EH (cell line): ENCODE measurements around the gene RPL13A.
"Not testable (repeated sequence)": the region's sequence is repeated elsewhere in the genome, so short reads cannot be mapped to it uniquely, and the experiment has no call there.

ENCODE experiments used
- DNase-seq: peaks from one replicate; pipeline ENCODE4 v3.0.0-alpha.2; 2015; ENCODE audit warnings: low read depth

RPL13A gene

GRCh38 chr19:49487277-49488045, at the start of gene RPL13A:
RPL13A (plus strand) TSS chr19:49487608; CDS start chr19:49487630, 22 bp downstream.
- DNase-seq = peak; percentile 99

DNA sequence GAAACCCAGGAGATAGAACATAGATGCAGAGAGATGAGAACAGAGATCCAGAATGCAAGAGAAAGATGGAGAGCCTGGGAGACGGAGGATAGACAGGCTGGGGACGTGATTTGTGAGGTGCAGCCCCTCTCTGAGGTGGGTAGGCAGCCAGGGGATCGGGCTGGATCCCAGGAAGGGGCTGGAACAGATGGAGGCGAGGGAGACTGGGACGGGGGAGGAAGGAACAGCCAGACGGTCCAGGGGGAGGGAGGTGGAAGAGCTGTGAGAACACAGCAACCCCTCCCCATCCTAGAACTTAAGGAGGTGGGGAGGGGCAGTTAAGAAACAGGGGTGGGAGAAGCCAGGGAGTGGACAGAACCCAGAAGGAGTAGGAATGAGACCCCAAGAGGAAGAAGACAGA, 49.1 kb upstream of the RPL13A start:
- no peak for DNase-seq

DNA sequence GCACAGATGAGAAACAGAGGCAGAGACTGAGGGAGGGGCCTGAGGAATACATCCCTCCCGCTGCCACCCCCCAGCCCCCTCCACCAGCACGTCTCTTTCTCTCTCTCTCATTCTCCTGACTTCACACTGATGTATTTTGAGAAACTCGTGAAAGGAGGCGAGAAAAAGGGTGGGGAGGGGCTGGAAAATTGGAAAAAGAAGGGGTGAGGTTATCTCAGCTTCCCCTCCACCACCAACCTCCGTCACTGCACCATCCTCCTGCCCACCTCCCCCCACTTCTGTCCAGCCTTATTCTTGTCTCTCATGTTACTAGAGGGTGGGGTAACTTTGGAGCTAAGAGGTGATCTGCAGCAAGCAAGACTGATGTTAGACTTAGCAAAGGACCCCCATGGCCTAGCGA, 47.6 kb upstream of the RPL13A start:
- no peak for DNase-seq

- no peak for DNase-seq
These were observed 46.8 kb upstream of the RPL13A start for GRCh38 chr19:49440439-49441209.

GRCh38 chr19:49441210-49441959, 46.0 kb upstream of the RPL13A start, which contains the start of gene SLC17A7:
SLC17A7 (minus strand) TSS chr19:49441527; CDS start chr19:49441379, 148 bp downstream.
- DNase-seq = peak; percentile 28

GRCh38 chr19:49441960-49442350, 45.5 kb upstream of the RPL13A start:
- DNase-seq = no peak

GRCh38 chr19:49442354-49442753, 45.1 kb upstream of the RPL13A start:
- DNase-seq = peak; percentile 11

DNA sequence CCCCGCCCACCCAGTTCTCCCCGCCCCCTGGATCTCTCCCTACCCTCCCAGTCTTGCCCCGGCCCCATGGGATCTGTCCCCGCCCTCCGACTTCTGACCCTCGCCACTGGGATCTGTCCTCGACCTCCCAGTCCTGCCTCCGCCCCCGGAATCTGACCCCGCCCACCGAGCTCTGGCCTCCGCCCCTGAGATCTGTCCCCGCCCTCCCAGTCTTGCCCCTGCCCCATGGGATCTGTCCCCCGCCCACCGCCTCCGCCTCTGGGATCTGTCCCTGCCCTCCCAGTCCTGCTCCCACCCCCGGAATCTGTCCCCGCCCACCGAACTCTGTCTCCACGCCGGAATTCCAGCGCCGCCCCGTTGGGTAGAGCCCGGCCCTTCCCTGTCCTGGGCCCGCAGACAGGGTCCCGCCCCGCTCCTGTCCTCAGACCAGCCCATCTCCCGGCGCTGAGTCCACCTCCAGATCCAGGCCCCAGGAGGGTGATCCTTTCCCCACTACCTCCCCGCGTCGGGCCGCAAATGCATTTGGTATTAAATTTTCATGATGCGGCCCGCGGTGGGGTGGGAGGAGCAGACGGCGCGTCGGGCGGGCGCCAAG, 44.5 kb upstream of the RPL13A start:
- DNase-seq = peak; percentile 91

GRCh38 chr19:49443366-49444099, 43.9 kb upstream of the RPL13A start:
- peak; percentile 94 for DNase-seq

DNA sequence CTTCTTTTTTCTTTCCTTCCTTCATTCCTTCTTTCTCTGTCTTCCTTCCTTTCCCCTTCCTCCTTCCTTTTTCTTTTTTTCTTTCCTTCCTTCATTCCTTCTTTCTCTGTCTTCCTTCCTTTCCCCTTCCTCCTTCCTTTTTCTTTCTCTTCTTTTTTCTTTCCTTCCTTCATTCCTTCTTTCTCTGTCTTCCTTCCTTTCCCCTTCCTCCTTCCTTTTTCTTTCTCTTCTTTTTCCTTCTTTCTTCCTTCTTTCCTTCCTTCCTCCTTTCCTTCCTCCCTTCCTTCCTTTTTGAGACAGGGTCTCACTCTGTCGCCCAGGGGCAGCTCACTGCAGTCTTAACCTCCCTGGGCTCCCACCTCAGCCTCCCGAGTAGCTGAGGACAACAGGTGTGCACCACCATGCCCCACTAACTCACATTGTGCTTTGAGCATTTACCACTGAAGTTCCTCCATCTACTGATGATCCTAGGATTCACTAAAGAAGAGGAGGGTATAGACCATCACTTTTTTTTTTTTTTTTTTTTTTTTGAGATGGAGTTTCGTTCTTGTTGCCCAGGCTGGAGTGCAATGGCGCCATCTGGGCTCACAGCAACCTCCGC, 43.2 kb upstream of the RPL13A start:
- DNase-seq = not testable (repeated sequence)

- no peak for DNase-seq
These were observed 41.4 kb upstream of the RPL13A start for GRCh38 chr19:49445997-49446396.

DNA sequence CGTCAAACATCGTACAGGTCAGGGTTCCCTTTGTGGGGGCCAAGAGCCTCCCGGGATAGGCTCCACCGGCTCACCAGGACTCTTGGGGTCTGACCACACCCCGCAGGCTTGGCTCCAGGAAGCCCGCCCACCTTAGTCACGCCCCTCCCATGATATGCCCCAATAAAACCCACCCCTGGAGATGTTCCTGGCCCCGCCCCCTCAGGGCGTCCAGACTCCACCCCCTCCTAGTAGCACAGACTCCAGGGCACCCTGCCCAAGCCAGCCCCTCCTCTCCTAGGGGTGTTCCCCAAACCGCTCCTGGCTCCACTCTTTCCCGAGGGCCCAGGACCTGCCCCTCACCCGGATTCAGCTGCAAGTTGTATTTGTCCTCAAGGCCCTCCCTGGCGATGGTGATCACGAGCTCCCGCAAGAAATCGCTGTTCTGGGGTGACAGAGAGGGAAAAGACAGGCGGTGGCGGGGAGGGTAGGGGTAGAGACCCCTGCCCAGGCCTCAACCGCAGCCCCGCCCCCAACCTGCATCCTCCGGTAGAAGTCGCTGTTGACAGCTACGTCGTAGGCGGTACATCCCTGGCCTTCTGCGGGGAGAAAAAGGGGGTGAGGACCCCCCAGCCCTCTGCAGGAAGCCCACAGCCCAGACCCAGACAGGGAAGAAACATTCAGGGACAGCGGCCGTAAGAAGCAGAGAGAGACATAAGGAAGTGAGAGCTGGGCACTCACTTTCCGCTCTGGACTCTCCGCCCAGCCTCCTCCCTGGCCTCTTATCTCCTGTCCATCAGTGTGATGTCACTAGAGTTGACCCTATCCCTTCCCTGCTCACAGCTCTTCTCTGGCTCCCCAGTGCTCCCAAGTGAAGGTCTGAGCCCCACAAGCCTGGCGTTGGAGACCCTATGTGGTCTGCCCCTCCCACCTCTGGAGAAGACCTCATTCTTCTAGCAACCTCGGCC, 39.6 kb upstream of the RPL13A start:
- DNase-seq = peak; percentile 49

DNA sequence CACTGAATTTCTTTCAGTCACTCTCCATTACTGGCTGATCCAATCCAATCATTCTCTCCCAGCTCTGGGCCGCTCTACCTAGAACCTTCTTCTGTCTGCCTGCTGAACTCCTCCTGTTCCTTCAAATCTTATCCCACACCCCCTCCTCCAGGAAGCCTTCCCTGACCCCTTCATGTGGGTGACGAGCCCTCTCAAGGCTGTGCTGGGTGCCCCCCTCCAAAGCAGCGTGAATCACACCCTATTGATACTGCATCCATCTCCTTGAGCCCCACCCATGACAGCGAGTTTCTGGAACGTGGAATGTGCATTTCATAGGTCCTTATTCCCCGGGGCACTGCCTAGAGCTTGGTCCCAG, 39.0 kb upstream of the RPL13A start:
- no peak for DNase-seq

- DNase-seq = no peak
These were observed 37.0 kb upstream of the RPL13A start for GRCh38 chr19:49450405-49450804.

- DNase-seq = peak; percentile 100
These were observed 35.8 kb upstream of the RPL13A start, which contains the start of gene PIH1D1 for GRCh38 chr19:49451430-49452181. PIH1D1 (minus strand) TSS chr19:49451814; CDS start chr19:49451574, 240 bp downstream.

- peak; percentile 99 for DNase-seq
These were observed 34.2 kb upstream of the RPL13A start, which contains the start of gene ALDH16A1 for GRCh38 chr19:49453013-49453756. ALDH16A1 (plus strand) TSS chr19:49453225; CDS start chr19:49453332, 107 bp downstream.

DNA sequence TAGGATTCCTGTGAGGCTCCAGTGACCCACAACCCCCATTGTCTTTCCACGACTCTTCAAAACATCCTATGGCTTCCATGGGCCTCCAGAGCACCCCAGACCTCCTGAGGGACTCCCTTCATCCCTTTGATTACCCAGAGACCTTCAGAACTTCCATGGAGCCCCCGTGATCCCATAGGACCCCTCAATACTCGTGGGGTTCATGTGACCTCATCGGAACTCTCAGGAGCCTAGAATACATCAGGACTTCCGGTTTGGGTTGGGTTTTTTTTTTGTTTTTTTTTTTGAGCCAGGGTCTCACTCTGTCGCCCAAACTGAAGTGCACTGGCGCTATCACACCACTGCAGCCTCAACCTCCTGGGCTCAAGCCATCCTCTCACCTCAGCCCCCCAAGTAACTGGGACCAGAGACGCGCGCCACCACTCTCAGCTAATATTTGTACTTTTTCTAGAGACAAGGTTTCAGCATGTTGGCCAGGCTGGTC, 33.6 kb upstream of the RPL13A start:
- no peak for DNase-seq

DNA sequence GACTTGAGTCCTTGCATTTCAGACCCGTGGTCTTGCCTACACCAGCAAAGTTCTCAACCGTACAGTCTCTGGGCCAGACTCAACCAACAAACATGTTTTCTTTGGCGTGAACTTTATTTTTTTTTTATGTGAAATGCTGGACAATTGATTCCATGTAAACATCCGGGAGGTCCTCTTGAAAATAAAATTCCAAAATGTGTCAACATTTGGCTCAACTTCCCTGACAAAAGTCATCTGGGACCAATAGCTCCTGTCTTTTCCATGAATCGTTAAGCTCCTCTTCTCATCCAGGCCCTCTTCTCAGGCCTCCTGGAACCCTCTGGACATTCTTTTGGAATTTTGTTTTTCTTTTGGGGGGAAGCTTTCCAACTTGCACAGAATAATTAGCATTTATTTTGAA, 31.6 kb upstream of the RPL13A start:
- peak; percentile 41 for DNase-seq
